ENCODE measurements around the gene CCDC33.

CCDC33 gene

DNA sequence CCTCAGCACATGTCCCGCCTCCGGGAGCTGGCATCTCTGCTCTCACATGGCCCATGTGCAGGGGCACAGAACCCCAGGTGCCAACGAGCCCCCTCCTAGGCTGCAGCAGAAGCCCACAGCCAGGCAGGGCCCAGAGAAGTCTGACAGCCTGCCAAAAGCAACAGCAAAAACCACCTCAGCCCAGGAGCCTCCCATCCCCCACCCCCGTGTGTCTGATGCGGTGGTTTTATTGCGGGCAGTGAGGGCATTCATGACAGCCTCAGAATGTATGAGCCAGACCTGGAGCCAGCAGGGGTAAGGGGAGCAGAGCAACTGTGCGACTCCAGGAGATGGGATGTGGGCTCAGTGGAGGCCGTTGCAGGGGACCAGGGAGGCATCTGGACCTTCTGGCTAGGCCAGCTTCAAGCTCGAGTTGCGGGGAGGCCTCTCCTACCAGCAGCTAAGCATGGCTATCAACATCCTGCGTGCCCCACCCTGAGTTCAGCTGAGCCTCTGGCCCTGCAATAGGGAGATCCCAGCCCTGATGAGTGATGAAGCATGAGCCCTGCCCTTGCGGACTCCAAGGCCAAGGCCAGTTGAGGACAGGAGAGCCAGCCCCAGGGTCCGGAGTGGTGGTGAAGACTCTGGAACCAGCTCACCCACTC lies 78.8 kb downstream of the CCDC33 start:
- peaks cover 12 to 14% of the 10 kb centered on the region in 2 experiments for H3K4me1 ChIP-seq (ENCODE audit: control insufficient read depth in 1 of 2, insufficient read depth in 2 of 2, low read length in 2 of 2)
- no peak overlapping the region for H3K4me3 ChIP-seq (ENCODE audit: low read depth, low read length)
- peaks cover 2% of the 10 kb centered on the region for H3K79me1 ChIP-seq (ENCODE audit: low read length)
- H2BK5ac ChIP-seq (ENCODE audit: low read depth, low read length, poor library complexity) = no peak overlapping the region
- peak; percentile 79 to 89 for DNase-seq
- no peak overlapping the region for H3K23ac ChIP-seq (ENCODE audit: low read length)
- no peak overlapping the region for H3K9ac ChIP-seq (ENCODE audit: low read length)
- H3K36me3 ChIP-seq (ENCODE audit: control insufficient read depth in 1 of 2, insufficient read depth in 2 of 2, low read length in 2 of 2) = no peaks in the 10 kb centered on the region
- no peak overlapping the region for H2BK12ac ChIP-seq (ENCODE audit: low read length)
- no peak overlapping the region for H2AFZ ChIP-seq (ENCODE audit: insufficient read depth, low read length, poor library complexity)
- peaks cover 3% of the 10 kb centered on the region for H3K9me3 ChIP-seq (ENCODE audit: insufficient read depth, low read depth, low read length)
- no peak overlapping the region for H4K12ac ChIP-seq (ENCODE audit: low read depth, low read length)
- no peaks in the 10 kb centered on the region for H3K27me3 ChIP-seq (ENCODE audit: insufficient read depth, low read length)
- H2BK120ac ChIP-seq (ENCODE audit: insufficient read depth, low read length, poor library complexity) = no peak overlapping the region
- no peak overlapping the region for H3K4me2 ChIP-seq (ENCODE audit: low read length)
- no CpG with 5 or more reads among the region's 13 CpGs for WGBS (ENCODE audit: extremely low coverage, insufficient coverage, insufficient read length)
- H3K79me2 ChIP-seq (ENCODE audit: control insufficient read depth, insufficient read depth, low read length, poor library complexity) = no peaks in the 10 kb centered on the region
- no peak overlapping the region for H4K8ac ChIP-seq (ENCODE audit: low read depth, low read length)
- no peak overlapping the region for H4K91ac ChIP-seq (ENCODE audit: low read depth, low read length)
- no peak overlapping the region for H3K14ac ChIP-seq (ENCODE audit: low read length)
- no peak overlapping the region for H3K27ac ChIP-seq (ENCODE audit: low read depth, low read length)
- no peak overlapping the region for H3K18ac ChIP-seq (ENCODE audit: low read length)
- H3K4ac ChIP-seq (ENCODE audit: low read depth, low read length) = no peak overlapping the region
- no peak overlapping the region for H2AK5ac ChIP-seq (ENCODE audit: low read length)

DNA sequence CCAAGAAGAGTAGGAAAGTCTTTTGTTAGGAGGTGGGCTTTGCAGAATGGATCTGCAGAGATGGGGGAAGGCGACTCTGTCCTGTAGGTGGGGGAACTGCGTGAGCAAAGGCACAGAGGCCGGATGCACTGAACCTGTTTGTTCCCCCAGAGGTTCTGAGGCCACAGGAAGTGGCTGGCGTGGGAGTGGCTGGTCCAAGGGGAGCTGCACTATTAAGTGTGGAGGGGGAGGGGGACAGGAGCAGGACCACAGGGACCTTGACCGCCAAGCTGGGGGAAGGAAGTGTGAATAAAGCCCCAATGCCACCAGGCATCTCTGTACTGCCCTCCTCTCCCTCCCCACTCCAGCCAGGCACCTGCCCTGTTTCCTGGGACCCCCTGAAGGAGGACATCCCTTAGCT lies 79.5 kb downstream of the CCDC33 start:
- no peak overlapping the region for H4K91ac ChIP-seq (ENCODE audit: low read depth, low read length)
- no peak overlapping the region for H3K4me2 ChIP-seq (ENCODE audit: low read length)
- peaks cover 12 to 14% of the 10 kb centered on the region in 2 experiments for H3K4me1 ChIP-seq (ENCODE audit: control insufficient read depth in 1 of 2, insufficient read depth in 2 of 2, low read length in 2 of 2)
- H3K79me2 ChIP-seq (ENCODE audit: control insufficient read depth, insufficient read depth, low read length, poor library complexity) = no peaks in the 10 kb centered on the region
- H4K8ac ChIP-seq (ENCODE audit: low read depth, low read length) = no peak overlapping the region
- H3K18ac ChIP-seq (ENCODE audit: low read length) = no peak overlapping the region
- H2BK120ac ChIP-seq (ENCODE audit: insufficient read depth, low read length, poor library complexity) = no peak overlapping the region
- H3K79me1 ChIP-seq (ENCODE audit: low read length) = peaks cover 2% of the 10 kb centered on the region
- H3K23ac ChIP-seq (ENCODE audit: low read length) = no peak overlapping the region
- no peak overlapping the region for H3K4ac ChIP-seq (ENCODE audit: low read depth, low read length)
- H2BK5ac ChIP-seq (ENCODE audit: low read depth, low read length, poor library complexity) = no peak overlapping the region
- H4K12ac ChIP-seq (ENCODE audit: low read depth, low read length) = no peak overlapping the region
- H3K36me3 ChIP-seq (ENCODE audit: control insufficient read depth in 1 of 2, insufficient read depth in 2 of 2, low read length in 2 of 2) = no peaks in the 10 kb centered on the region
- H3K9ac ChIP-seq (ENCODE audit: low read length) = no peak overlapping the region
- no peaks in the 10 kb centered on the region for H3K27me3 ChIP-seq (ENCODE audit: insufficient read depth, low read length)
- H3K27ac ChIP-seq (ENCODE audit: low read depth, low read length) = no peak overlapping the region
- H3K14ac ChIP-seq (ENCODE audit: low read length) = no peak overlapping the region
- H3K9me3 ChIP-seq (ENCODE audit: insufficient read depth, low read depth, low read length) = peaks cover 3% of the 10 kb centered on the region
- no peak overlapping the region for H2AFZ ChIP-seq (ENCODE audit: insufficient read depth, low read length, poor library complexity)
- H2AK5ac ChIP-seq (ENCODE audit: low read length) = no peak overlapping the region
- no peak overlapping the region for H2BK12ac ChIP-seq (ENCODE audit: low read length)
- H3K4me3 ChIP-seq (ENCODE audit: low read depth, low read length) = no peak overlapping the region
- no peak for DNase-seq
- no CpG with 5 or more reads among the region's 5 CpGs for WGBS (ENCODE audit: extremely low coverage, insufficient coverage, insufficient read length)

DNA sequence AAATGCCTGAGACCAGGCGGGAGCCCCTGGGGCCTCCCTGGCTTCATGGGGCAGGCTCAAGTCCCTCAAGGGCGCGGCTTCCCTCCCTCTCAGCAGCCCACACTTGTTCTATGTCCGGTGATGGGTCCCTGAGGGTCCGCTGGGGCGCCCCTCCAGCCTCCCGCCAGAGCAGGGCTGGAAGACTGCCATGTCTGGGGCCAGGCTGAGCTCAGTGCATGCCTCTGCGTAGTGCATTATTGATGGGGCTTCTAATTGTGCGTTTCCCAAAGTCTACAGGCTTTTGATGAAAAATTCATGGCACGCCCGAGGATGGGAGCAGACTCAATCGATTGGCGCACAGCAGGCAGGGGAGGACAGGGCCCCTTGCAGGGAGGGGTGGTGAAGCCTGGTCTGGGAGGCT lies 80.0 kb downstream of the CCDC33 start:
- H3K27ac ChIP-seq (ENCODE audit: low read depth, low read length) = no peak overlapping the region
- no peak for DNase-seq
- H3K14ac ChIP-seq (ENCODE audit: low read length) = no peak overlapping the region
- H3K4me2 ChIP-seq (ENCODE audit: low read length) = no peak overlapping the region
- no peak overlapping the region for H3K4ac ChIP-seq (ENCODE audit: low read depth, low read length)
- peaks cover 2% of the 10 kb centered on the region for H3K79me1 ChIP-seq (ENCODE audit: low read length)
- H2AK5ac ChIP-seq (ENCODE audit: low read length) = no peak overlapping the region
- H3K9me3 ChIP-seq (ENCODE audit: insufficient read depth, low read depth, low read length) = no peaks in the 10 kb centered on the region
- H3K9ac ChIP-seq (ENCODE audit: low read length) = no peak overlapping the region
- no CpG with 5 or more reads among the region's 13 CpGs for WGBS (ENCODE audit: extremely low coverage, insufficient coverage, insufficient read length)
- H4K8ac ChIP-seq (ENCODE audit: low read depth, low read length) = no peak overlapping the region
- no peak overlapping the region for H3K4me3 ChIP-seq (ENCODE audit: low read depth, low read length)
- H3K18ac ChIP-seq (ENCODE audit: low read length) = no peak overlapping the region
- no peak overlapping the region for H3K23ac ChIP-seq (ENCODE audit: low read length)
- H3K36me3 ChIP-seq (ENCODE audit: control insufficient read depth in 1 of 2, insufficient read depth in 2 of 2, low read length in 2 of 2) = no peaks in the 10 kb centered on the region
- no peak overlapping the region for H4K12ac ChIP-seq (ENCODE audit: low read depth, low read length)
- H3K79me2 ChIP-seq (ENCODE audit: control insufficient read depth, insufficient read depth, low read length, poor library complexity) = no peaks in the 10 kb centered on the region
- H3K27me3 ChIP-seq (ENCODE audit: insufficient read depth, low read length) = no peaks in the 10 kb centered on the region
- H4K91ac ChIP-seq (ENCODE audit: low read depth, low read length) = no peak overlapping the region
- no peak overlapping the region for H2BK5ac ChIP-seq (ENCODE audit: low read depth, low read length, poor library complexity)
- H3K4me1 ChIP-seq (ENCODE audit: control insufficient read depth in 1 of 2, insufficient read depth in 2 of 2, low read length in 2 of 2) = peaks cover 12 to 14% of the 10 kb centered on the region in 2 experiments
- H2AFZ ChIP-seq (ENCODE audit: insufficient read depth, low read length, poor library complexity) = no peak overlapping the region
- no peak overlapping the region for H2BK120ac ChIP-seq (ENCODE audit: insufficient read depth, low read length, poor library complexity)
- no peak overlapping the region for H2BK12ac ChIP-seq (ENCODE audit: low read length)

DNA sequence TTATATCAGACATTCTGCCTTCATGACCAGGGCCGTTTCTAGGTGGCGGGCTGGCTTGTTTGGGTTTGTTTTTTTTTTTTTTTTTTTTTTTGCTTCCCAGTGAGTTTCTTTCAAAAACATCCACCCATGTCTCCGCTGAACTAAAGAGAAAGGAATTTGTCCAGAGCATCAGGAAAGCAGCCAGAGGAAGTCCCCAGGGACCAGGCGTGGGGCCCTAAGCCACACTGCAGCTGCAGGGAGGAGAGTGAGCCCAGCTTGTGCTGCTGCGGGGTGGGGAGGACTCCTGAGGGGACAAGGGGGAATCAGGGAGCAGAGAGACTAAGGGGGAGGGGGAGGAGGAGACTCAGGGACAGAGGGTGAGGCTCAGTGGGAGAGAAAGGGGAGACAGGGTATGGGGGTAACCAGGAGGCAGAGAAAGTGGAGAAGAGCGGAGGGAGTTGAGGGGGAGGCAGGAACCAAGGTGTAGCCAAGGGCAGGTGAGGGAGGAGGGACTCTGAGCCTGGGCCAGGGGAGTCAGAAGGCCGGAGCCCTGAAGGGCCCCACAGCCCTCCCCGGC lies 81.8 kb downstream of the CCDC33 start:
- Histone ChIP-seq H3K23ac (ENCODE audit: low read length) (no peak overlapping the region), H3K4me1 (ENCODE audit: control insufficient read depth in 1 of 2, insufficient read depth in 2 of 2, low read length in 2 of 2) (peaks cover 12 to 14% of the 10 kb centered on the region in 2 experiments), H3K14ac (ENCODE audit: low read length) (peak overlapping the region; percentile 25), H3K36me3 (ENCODE audit: control insufficient read depth in 1 of 2, insufficient read depth in 2 of 2, low read length in 2 of 2) (no peaks in the 10 kb centered on the region), H2AFZ (ENCODE audit: insufficient read depth, low read length, poor library complexity) (no peak overlapping the region), H4K8ac (ENCODE audit: low read depth, low read length) (no peak overlapping the region), H3K79me1 (ENCODE audit: low read length) (peaks cover 2% of the 10 kb centered on the region), H4K91ac (ENCODE audit: low read depth, low read length) (peak overlapping the region; percentile 53), H3K9ac (ENCODE audit: low read length) (no peak overlapping the region), H3K18ac (ENCODE audit: low read length) (no peak overlapping the region), H2BK12ac (ENCODE audit: low read length) (no peak overlapping the region), H2BK5ac (ENCODE audit: low read depth, low read length, poor library complexity) (no peak overlapping the region), H4K12ac (ENCODE audit: low read depth, low read length) (no peak overlapping the region), H3K9me3 (ENCODE audit: insufficient read depth, low read depth, low read length) (no peaks in the 10 kb centered on the region), H3K79me2 (ENCODE audit: control insufficient read depth, insufficient read depth, low read length, poor library complexity) (no peaks in the 10 kb centered on the region), H3K4ac (ENCODE audit: low read depth, low read length) (no peak overlapping the region), H3K4me2 (ENCODE audit: low read length) (no peak overlapping the region), H3K27ac (ENCODE audit: low read depth, low read length) (peak overlapping the region; percentile 66), H2BK120ac (ENCODE audit: insufficient read depth, low read length, poor library complexity) (no peak overlapping the region), H3K27me3 (ENCODE audit: insufficient read depth, low read length) (no peaks in the 10 kb centered on the region), H2AK5ac (ENCODE audit: low read length) (peak overlapping the region; percentile 44), H3K4me3 (ENCODE audit: low read depth, low read length) (no peak overlapping the region)
- WGBS (ENCODE audit: extremely low coverage, insufficient coverage, insufficient read length) = no CpG with 5 or more reads among the region's 8 CpGs
- DNase-seq = peak; percentile 81 to 85
